H1 (cell line): Measurements from ENCODE around the gene DDX21. TPM values are rescaled to one million over a fixed set of nuclear protein-coding genes. Genes with fewer than 3 reads are reported as not detected.

Experiments
- SIRT6 ChIP-seq: IDR thresholded peaks from one replicate; pipeline ENCODE4 v1.7.1; 2012; ENCODE audit warnings: low read length, inconsistent platforms
- polyA plus RNA-seq, 7 experiments: library from polyadenylated mRNA; depleted of rRNA in 3 of 7; stranded (reverse) in 5 of 7; unstranded in 2 of 7; fragments of >200 nt in 5 of 7; fragments of 200-250 nt in 2 of 7; gene quantifications; 1 replicate in 5 of 7; 2 replicates in 1 of 7; 4 replicates in 1 of 7; pipeline versions ENCODE4 v1.2.1 to v1.2.3, GENCODE V29; 2011 to 2013; ENCODE audit warnings: missing spikeins in 2 of 7, mixed read lengths in 2 of 7
- total RNA-seq: library from RNA; stranded (reverse); fragmentation: NEBNext Ultra II Directional; extraction: Animal tissue kit (Norgen Biotek cat#: 25700); gene quantifications from 2 replicates; pipeline ENCODE4 v1.2.1, GENCODE V29; 2021
- TF ChIP-seq, protein P1 (sequence below): IDR thresholded peaks from 2 replicates; pipeline ENCODE4 v1.6.1; 2012; ENCODE audit warnings: low read length, inconsistent platforms

DDX21 gene
- total and polyA plus RNA-seq, 2 of the 8 experiments (the other 6 are each of a cell fraction or from before 2014, with no cell fraction given) = 67.0 to 195 TPM

DNA sequence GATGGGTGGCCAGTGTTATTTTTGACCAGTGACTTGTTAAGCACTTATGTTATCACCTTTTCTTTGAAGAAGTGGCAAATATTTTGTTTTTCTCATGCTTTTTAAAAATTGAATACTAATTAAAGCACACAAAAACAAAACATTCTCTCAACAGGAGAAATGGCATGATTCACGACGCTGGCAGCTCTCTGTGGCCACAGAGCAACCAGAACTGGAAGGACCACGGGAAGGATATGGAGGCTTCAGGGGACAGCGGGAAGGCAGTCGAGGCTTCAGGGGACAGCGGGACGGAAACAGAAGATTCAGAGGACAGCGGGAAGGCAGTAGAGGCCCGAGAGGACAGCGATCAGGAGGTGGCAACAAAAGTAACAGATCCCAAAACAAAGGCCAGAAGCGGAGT, 26.4 kb downstream of the DDX21 start (continued):
- TF ChIP-seq, protein P1, sequence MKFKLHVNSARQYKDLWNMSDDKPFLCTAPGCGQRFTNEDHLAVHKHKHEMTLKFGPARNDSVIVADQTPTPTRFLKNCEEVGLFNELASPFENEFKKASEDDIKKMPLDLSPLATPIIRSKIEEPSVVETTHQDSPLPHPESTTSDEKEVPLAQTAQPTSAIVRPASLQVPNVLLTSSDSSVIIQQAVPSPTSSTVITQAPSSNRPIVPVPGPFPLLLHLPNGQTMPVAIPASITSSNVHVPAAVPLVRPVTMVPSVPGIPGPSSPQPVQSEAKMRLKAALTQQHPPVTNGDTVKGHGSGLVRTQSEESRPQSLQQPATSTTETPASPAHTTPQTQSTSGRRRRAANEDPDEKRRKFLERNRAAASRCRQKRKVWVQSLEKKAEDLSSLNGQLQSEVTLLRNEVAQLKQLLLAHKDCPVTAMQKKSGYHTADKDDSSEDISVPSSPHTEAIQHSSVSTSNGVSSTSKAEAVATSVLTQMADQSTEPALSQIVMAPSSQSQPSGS = no peak
- no peak for TF ChIP-seq SIRT6
